IMR-90 (cell line): ENCODE data around the gene PARD3. TPM values are rescaled to one million over a fixed set of nuclear protein-coding genes. Genes with fewer than 3 reads are reported as not detected.

ENCODE experiments used
- ATAC-seq: fragments of 200-7000 bp; cut with Tn5 transposase; 2 replicates; pipeline ENCODE4 v1.9.1; 2020; ENCODE audit warnings: low read depth, mild to moderate bottlenecking, moderate library complexity
- BruUV-seq: library from RNA; stranded (reverse); fragments of 400-500 nt; replicated peaks from 2 replicates; lab custom pipeline; 2021; lab: Mats Ljungman, UMichigan
- CTCF ChIA-PET: fragments of 300-600 bp; formaldehyde crosslinking; extraction: SDS; loops from one replicate; lab custom pipeline; 2021; ENCODE audit warnings: antibody characterized with exemption; lab: Yijun Ruan, JAX
- POLR2A ChIA-PET: fragments of 300-600 bp; sonication (Branson Sonifier 250); formaldehyde crosslinking; loops from one replicate; lab custom pipeline; 2022; ENCODE audit warnings: antibody characterized with exemption; ENCODE audit not compliant: unreplicated experiment; lab: Charles Lee
- DNase-seq: peaks from one replicate; pipeline ENCODE4 v3.0.0; 2013
- H2AFZ ChIP-seq: replicated peaks from 2 replicates; pipeline ENCODE3; 2013; ENCODE audit warnings: low read length, mild to moderate bottlenecking; ENCODE audit not compliant: poor library complexity
- H2AK5ac ChIP-seq: 2 replicates; pipeline ENCODE4 v1.6.1; 2013; ENCODE audit warnings: low read depth, low read length, inconsistent platforms
- H2AK9ac ChIP-seq: replicated peaks from 2 replicates; pipeline ENCODE3; 2013; ENCODE audit warnings: mild to moderate bottlenecking, low read depth, low read length, moderate library complexity; ENCODE audit not compliant: poor library complexity
- H2BK120ac ChIP-seq: 2 replicates; pipeline ENCODE4 v1.6.1; 2013; ENCODE audit warnings: low read depth, low read length, inconsistent platforms
- H2BK15ac ChIP-seq: 3 replicates; pipeline ENCODE4 v1.6.1; 2013; ENCODE audit warnings: low read depth, low read length, inconsistent platforms
- H2BK20ac ChIP-seq: 2 replicates; pipeline ENCODE4 v1.6.1; 2013; ENCODE audit warnings: low read depth, mild to moderate bottlenecking, inconsistent platforms, low read length, moderate library complexity
- H2BK5ac ChIP-seq: 2 replicates; pipeline ENCODE4 v1.6.1; 2013; ENCODE audit warnings: mild to moderate bottlenecking, low read depth, low read length, inconsistent platforms; ENCODE audit not compliant: poor library complexity, severe bottlenecking
- H3K14ac ChIP-seq: replicated peaks from 2 replicates; pipeline ENCODE4 v1.6.1; 2013; ENCODE audit warnings: low read depth, low read length, inconsistent platforms
- H3K18ac ChIP-seq: 2 replicates; pipeline ENCODE4 v1.6.1; 2013; ENCODE audit warnings: low read depth, low read length, control low read depth
- H3K23ac ChIP-seq: 2 replicates; pipeline ENCODE4 v1.6.1; 2013; ENCODE audit warnings: low read depth, low read length, inconsistent platforms
- H3K27ac ChIP-seq: 2 replicates; pipeline ENCODE4 v1.5.1; 2013; ENCODE audit warnings: mild to moderate bottlenecking, control low read depth, low read length; ENCODE audit not compliant: insufficient read depth
- H3K27me3 ChIP-seq: 2 replicates; pipeline ENCODE4 v1.6.1; 2013; ENCODE audit warnings: low read length; ENCODE audit not compliant: control insufficient read depth, insufficient read depth
- H3K36me3 ChIP-seq: 2 replicates; pipeline ENCODE4 v1.6.1; 2013; ENCODE audit warnings: low read length, mixed read lengths; ENCODE audit not compliant: control insufficient read depth, insufficient read depth
- H3K4ac ChIP-seq: 2 replicates; pipeline ENCODE4 v1.6.1; 2013; ENCODE audit warnings: low read depth, low read length, inconsistent platforms
- H3K4me1 ChIP-seq: 2 replicates; pipeline ENCODE4 v1.6.1; 2013; ENCODE audit warnings: low read length, mixed read lengths; ENCODE audit not compliant: control insufficient read depth, insufficient read depth
- H3K4me2 ChIP-seq: 2 replicates; pipeline ENCODE4 v1.6.1; 2013; ENCODE audit warnings: low read depth, mild to moderate bottlenecking, control low read depth, low read length, moderate library complexity
- H3K4me3 ChIP-seq: 2 replicates; pipeline ENCODE4 v1.5.1; 2013; ENCODE audit warnings: low read depth, mild to moderate bottlenecking, control low read depth, low read length, moderate library complexity; ENCODE audit not compliant: insufficient read depth
- H3K56ac ChIP-seq: 2 replicates; pipeline ENCODE4 v1.6.1; 2013; ENCODE audit warnings: low read length, inconsistent platforms; ENCODE audit not compliant: insufficient read depth; ENCODE audit errors: extremely low read depth
- H3K79me1 ChIP-seq, 2 experiments: 2 replicates each; pipeline ENCODE4 v1.6.1; 2013; ENCODE audit warnings: low read length in 2 of 2, inconsistent platforms in 1 of 2, low read depth in 1 of 2
- H3K9ac ChIP-seq: 2 replicates; pipeline ENCODE4 v1.6.1; 2013; ENCODE audit warnings: low read depth, low read length, control low read depth
- H3K9me1 ChIP-seq: 2 replicates; pipeline ENCODE4 v1.6.1; 2013; ENCODE audit warnings: low read length, inconsistent platforms; ENCODE audit not compliant: insufficient read depth
- H3K9me3 ChIP-seq: 2 replicates; pipeline ENCODE4 v1.6.1; 2013; ENCODE audit warnings: low read length; ENCODE audit not compliant: control insufficient read depth, insufficient read depth
- H4K20me1 ChIP-seq: 2 replicates; pipeline ENCODE4 v1.6.1; 2013; ENCODE audit warnings: low read length, inconsistent platforms; ENCODE audit not compliant: insufficient read depth
- H4K5ac ChIP-seq: 2 replicates; pipeline ENCODE4 v1.6.1; 2013; ENCODE audit warnings: mild to moderate bottlenecking, low read depth, low read length, control low read depth
- H4K8ac ChIP-seq, 2 experiments: 2 replicates each; pipeline ENCODE4 v1.6.1; 2013; ENCODE audit warnings: low read depth in 2 of 2, low read length in 2 of 2, control low read depth in 1 of 2, inconsistent platforms in 1 of 2
- H4K91ac ChIP-seq: 2 replicates; pipeline ENCODE4 v1.6.1; 2013; ENCODE audit warnings: low read depth, low read length, inconsistent platforms; ENCODE audit not compliant: insufficient read depth
- CEBPB ChIP-seq: IDR thresholded peaks from 2 replicates; pipeline ENCODE4 v1.6.1; 2012; ENCODE audit warnings: low read depth, low read length, improper control_type of control experiment
- SMC3 ChIP-seq: fragments of 150-350 bp; IDR thresholded peaks from 2 replicates; pipeline ENCODE4 v1.6.1; 2016; ENCODE audit warnings: low read depth, mild to moderate bottlenecking, antibody characterized with exemption, low read length, moderate library complexity
- WGBS, 2 experiments: methylation state at CpG; one replicate each; pipeline versions ENCODE4 v1.1.5 to v1.1.7; 2013; ENCODE audit warnings: missing lambda C conversion rate in 2 of 2; ENCODE audit not compliant: insufficient read length in 1 of 2; ENCODE audit errors: extremely low coverage in 2 of 2; 5-methylcytosine and 5-hydroxymethylcytosine counted together
- dilution Hi-C: fragments of 300-500 bp; cut with HindIII; formaldehyde crosslinking; loops from one replicate; pipeline ENCODE4 v1.14.3; 2018; ENCODE audit warnings: low sequenced_read_pairs; ENCODE audit not compliant: unreplicated experiment
- in situ Hi-C: fragments of 300-500 bp; cut with MboI; formaldehyde crosslinking; loops from 3 replicates; pipeline ENCODE4 v1.14.3; 2019; ENCODE audit warnings: low sequenced_read_pairs, inconsistent platforms, mixed read lengths
- intact Hi-C: fragments of 100-400 bp; cut with micrococcal nuclease; formaldehyde crosslinking; loops from 2 replicates; pipeline ENCODE4 v1.10.0; 2022
- polyA plus RNA-seq, 3 experiments: library from polyadenylated mRNA; depleted of rRNA; stranded (reverse); fragments of >200 nt; gene quantifications; 2 replicates each; pipeline ENCODE4 v1.2.3, GENCODE V29; 2012; ENCODE audit warnings: low replicate concordance in 1 of 3
- total RNA-seq: library from RNA; depleted of rRNA; stranded (reverse); fragments of >200 nt; gene quantifications from 2 replicates; pipeline ENCODE4 v1.2.3, GENCODE V29; 2012

PARD3 gene
- total and polyA plus RNA-seq, 2 of the 4 experiments (the other 2 are of a cell fraction): 14.6 to 37.5 TPM

- Histone ChIP-seq H2BK120ac (no peak overlapping the region), H3K9me3 (no peaks in the 10 kb centered on the region), H3K27me3 (no peaks in the 10 kb centered on the region), H3K36me3 (no peaks in the 10 kb centered on the region), H3K14ac (no peak overlapping the region), H3K23ac (no peak overlapping the region), H4K8ac (no peak overlapping the region), H2BK20ac (no peak overlapping the region), H3K4me3 (no peak overlapping the region), H4K5ac (no peak overlapping the region), H4K20me1 (no peaks in the 10 kb centered on the region), H3K27ac (no peak overlapping the region), H2BK5ac (no peak overlapping the region), H3K79me1 (peaks cover 0 to 3% of the 10 kb centered on the region in 2 experiments; a peak in 2 of 4 replicates), H3K9me1 (peaks cover 2% of the 10 kb centered on the region; the same call in 1 of the 2 replicates), H2AK5ac (no peak overlapping the region), H2AFZ (no peak overlapping the region), H4K91ac (no peak overlapping the region), H3K4ac (no peak overlapping the region), H2BK15ac (no peak overlapping the region), H3K18ac (no peak overlapping the region), H3K4me2 (no peak overlapping the region), H2AK9ac (no peak overlapping the region), H3K9ac (no peak overlapping the region), H3K56ac (no peak overlapping the region), H3K4me1 (no peaks in the 10 kb centered on the region; the same call in 1 of the 2 replicates)
- BruUV-seq: no TSS peak
- ChIA-PET CTCF (interaction anchor here (0.6 to 0.7 kb wide), 3 partner anchors 116 to 1289 kb away, joined by 3 to 4 read pairs (median 4); no protein-coding TSS in a partner anchor), POLR2A (no interaction called here)
- ATAC-seq (no peak), DNase-seq (no peak)
- TF ChIP-seq SMC3: no peak
- TF ChIP-seq CEBPB: peak; percentile 37; the same call in 1 of the 2 replicates
- dilution Hi-C loops (no loop called here), in situ Hi-C loops (no loop called here), intact Hi-C loops (no loop called here)
- no CpG with 5 or more reads among the region's 2 CpGs for WGBS, 2 experiments
Measured at GRCh38 chr10:34495938-34496337, 319.2 kb downstream of the PARD3 start.
